NCI-H2081 (cell line): ENCODE data around the gene GDAP2.
"Not testable (repeated sequence)": the region's sequence is repeated elsewhere in the genome, so short reads cannot be mapped to it uniquely, and the experiment has no call there.

Experiments
- DNase-seq, 2 experiments: peaks; one replicate each; lab custom pipeline; 2025; lab: John Stamatoyannopoulos, UW

The GDAP2 gene

GRCh38 chr1:117902944-117903343, 26.5 kb downstream of the GDAP2 start:
- no peak for DNase-seq

DNA sequence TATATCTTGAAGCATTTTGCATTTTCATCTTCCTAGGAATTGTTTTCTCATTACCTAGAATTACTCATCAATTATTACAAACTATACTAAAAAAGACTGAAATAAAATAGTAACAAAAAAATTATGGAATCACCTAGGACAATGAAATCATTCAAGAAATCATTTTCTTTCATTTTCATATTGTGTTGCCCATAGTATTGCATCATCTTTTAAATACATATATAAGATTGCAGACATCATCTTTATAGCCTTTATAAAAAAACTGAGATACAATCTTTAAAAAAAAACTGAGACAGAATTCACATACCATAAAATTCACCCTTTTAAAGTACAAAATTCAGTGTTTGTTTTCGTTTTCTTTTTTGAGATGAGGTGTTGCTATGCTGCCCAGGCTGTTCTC, 29.6 kb downstream of the GDAP2 start:
- no peak for DNase-seq

DNA sequence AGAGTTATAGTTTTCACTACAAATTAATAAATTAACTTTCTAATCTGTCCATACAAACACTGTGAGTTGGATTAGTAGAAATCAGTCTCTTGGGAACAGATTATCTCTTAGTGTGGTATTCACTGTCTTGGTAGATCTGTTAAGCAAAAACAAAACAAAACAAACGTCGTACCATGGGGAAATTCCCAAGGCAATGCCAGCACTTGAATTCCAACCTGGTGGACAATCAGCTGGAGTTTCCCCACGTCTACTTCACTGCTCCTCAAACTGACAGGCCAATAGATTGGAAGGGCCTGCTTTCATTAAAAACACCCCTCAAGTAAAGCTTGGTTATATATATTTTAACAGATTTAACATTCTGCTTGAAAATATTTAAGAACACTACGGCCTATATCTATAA, 31.9 kb downstream of the GDAP2 start:
- DNase-seq, result no peak

GRCh38 chr1:117895482-117896114, 33.8 kb downstream of the GDAP2 start:
- peak; percentile 33 to 61 for DNase-seq

DNA sequence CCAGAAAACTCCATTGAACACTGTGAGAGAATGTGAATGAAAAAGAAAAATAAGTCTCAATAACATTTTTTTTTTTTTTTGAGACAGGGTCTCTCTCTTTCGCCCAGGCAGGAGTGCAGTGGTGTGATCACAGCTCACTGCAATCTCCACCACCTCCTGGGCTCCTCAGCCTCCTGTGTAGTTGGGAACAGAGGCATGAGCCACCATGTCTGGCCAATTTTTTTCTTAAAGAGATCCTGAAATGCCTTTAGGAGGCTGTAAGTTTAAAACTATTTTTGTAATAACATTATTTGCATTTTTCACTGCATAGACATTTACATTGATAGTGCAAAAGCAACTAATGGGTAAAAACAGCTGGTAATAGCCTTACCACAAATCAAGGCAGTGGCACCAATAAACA, 35.3 kb downstream of the GDAP2 start:
- DNase-seq, result no peak

GRCh38 chr1:117892512-117892911, 36.9 kb downstream of the GDAP2 start:
- DNase-seq, result no peak

DNA sequence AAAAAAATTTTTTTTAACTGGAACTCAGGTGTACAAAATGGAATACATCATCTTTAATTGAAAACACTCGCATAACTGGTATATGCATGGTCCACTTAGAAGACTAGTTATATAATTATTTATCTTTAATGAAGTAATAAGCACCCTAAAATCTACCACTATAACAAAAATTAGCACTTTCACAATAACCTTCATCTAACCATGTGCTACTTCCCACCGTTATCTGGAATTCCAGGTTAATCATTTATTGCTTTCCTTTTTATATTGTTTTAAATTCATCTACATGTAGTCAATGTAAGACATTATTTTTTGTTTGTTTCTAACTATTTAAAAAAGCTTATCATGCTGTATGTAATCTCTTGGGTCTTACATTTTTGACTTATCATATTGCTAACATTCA, 39.0 kb downstream of the GDAP2 start:
- no peak for DNase-seq

- DNase-seq, result no peak
Measured at GRCh38 chr1:117886101-117886795, 43.2 kb downstream of the GDAP2 start.

GRCh38 chr1:117883616-117884015, 45.8 kb downstream of the GDAP2 start:
- DNase-seq, result no peak

- no peak for DNase-seq
Measured at GRCh38 chr1:117879284-117879683, 50.1 kb downstream of the GDAP2 start.

GRCh38 chr1:117877823-117878222, 51.6 kb downstream of the GDAP2 start:
- no peak for DNase-seq

DNA sequence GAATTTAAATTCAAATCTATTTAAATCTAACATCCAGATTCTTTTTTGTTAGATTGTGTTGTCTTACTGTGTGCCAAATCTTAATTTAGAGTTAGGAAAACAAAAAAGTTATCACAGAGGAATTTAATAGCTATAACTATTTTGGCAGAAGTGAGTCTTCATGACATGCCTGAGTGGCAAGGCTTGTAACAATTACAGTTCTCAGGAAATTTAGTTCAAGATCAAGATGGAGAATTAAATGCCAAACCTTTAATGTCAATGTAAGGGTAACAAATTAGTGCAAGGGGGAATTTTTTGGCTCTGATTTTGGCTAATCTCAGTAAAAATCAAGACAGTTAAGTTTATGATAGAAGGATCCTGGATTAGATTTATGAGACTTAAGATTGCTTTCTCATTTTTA, 58.4 kb downstream of the GDAP2 start:
- DNase-seq, result no peak

- DNase-seq, result no peak
Measured at GRCh38 chr1:117861694-117862093, 67.7 kb downstream of the GDAP2 start.

DNA sequence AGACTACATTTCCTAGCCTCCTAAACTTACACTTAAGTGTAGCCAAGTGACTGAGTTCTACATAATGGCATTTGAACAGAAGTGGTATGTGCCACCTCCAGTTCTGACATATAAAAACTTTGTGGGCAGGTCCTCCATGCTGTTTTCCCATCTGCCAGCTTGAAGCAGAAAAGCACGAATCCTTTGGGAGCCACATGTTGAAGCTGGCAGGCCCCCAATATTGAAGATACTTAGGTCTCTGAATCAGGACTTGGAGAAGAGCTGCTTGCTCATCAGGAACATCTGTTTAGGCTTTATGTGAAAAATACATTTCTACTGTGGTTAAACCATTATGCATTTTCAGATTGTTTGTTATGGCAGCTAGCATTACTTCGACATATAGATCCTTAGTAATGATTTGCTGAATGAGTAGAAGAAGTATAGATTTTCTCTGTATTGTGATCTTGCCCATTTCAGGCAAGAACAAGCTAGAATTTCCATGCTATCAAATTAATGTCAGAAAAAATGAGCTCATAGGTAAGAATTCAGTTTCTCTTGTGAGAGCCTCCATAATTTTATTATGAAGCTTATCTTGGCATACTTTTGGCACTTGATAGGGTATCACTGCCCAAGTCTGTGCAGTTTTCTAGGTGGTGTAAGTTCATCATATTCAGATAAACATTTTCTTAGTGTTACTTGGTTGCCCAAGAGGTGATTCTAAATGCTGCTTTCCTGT, 68.4 kb downstream of the GDAP2 start:
- no peak for DNase-seq

- no peak for DNase-seq
Measured at GRCh38 chr1:117859901-117860300, 69.5 kb downstream of the GDAP2 start.

DNA sequence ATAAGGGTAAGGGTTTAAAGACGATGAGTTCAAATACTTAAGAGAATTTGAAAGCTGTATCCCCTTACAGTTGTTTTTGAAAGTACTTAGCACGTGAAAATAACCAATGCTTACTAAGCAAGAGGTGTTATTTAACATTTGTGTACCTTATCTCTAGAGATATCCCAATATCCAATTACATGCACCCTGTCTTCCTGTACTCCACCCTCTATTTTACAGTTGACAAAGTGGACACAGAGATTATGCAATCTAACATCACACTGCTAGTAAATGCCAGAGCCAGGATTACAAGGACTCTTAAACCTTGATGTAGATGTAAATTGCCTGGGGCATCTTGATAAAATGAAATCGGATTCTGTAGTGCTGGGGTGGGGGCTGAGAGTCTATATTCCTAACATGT, 72.0 kb downstream of the GDAP2 start:
- DNase-seq, result no peak

GRCh38 chr1:117852853-117853553, 76.4 kb downstream of the GDAP2 start:
- no peak for DNase-seq

DNA sequence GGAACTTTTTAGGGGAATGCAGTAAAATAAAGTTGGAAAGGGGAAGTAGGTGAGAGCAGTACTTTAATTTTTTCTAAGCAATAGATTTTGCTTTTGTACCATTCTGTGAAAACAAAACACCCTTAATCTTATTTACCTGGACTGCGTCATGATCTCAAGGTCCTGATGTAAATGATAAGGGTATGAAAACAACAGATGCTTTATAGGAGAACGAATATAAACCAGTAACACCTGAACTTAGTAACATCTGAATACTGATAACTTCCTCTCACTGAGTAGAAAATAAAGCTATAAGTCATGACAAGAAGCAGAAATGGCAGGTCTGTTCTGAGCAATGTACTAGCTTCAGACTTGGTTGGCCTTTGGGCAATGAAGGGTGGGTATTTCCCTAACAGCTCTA, 77.7 kb downstream of the GDAP2 start:
- DNase-seq, result no peak

GRCh38 chr1:117846674-117847425, 82.6 kb downstream of the GDAP2 start:
- no peak for DNase-seq

- DNase-seq, result not testable (repeated sequence)
Measured at GRCh38 chr1:117844478-117844877, 84.9 kb downstream of the GDAP2 start.

GRCh38 chr1:117843791-117844190, 85.6 kb downstream of the GDAP2 start:
- no peak for DNase-seq
